Nephron progenitor cell (in vitro differentiated cells): Measurements from ENCODE around the gene IL31RA.

Experiments
- DNase-seq: peaks from one replicate; pipeline ENCODE4 v3.0.0; 2021
- H3K27ac Mint-ChIP-seq: 2 replicates; pipeline ENCODE4 v1.8.0; 2021; ENCODE audit warnings: mild to moderate bottlenecking, moderate library complexity, mixed read lengths
- H3K27me3 Mint-ChIP-seq: 2 replicates; pipeline ENCODE4 v1.8.0; 2021; ENCODE audit warnings: mild to moderate bottlenecking, low read depth, mixed read lengths; ENCODE audit not compliant: poor library complexity
- H3K36me3 Mint-ChIP-seq: 2 replicates; pipeline ENCODE4 v1.8.0; 2021; ENCODE audit warnings: low read depth, mixed read lengths
- H3K4me1 Mint-ChIP-seq: 2 replicates; pipeline ENCODE4 v1.8.0; 2021; ENCODE audit warnings: mixed read lengths
- H3K4me3 Mint-ChIP-seq: 2 replicates; pipeline ENCODE4 v1.8.0; 2021; ENCODE audit warnings: mild to moderate bottlenecking, moderate library complexity, mixed read lengths
- H3K9me3 Mint-ChIP-seq: 2 replicates; pipeline ENCODE4 v1.8.0; 2021; ENCODE audit warnings: mild to moderate bottlenecking, moderate library complexity, mixed read lengths
- CTCF ChIP-seq: fragments of 200-600 bp; sonication (generic); IDR thresholded peaks from 2 replicates; pipeline ENCODE4 v1.5.0; 2021; ENCODE audit warnings: antibody characterized with exemption

The IL31RA gene

DNA sequence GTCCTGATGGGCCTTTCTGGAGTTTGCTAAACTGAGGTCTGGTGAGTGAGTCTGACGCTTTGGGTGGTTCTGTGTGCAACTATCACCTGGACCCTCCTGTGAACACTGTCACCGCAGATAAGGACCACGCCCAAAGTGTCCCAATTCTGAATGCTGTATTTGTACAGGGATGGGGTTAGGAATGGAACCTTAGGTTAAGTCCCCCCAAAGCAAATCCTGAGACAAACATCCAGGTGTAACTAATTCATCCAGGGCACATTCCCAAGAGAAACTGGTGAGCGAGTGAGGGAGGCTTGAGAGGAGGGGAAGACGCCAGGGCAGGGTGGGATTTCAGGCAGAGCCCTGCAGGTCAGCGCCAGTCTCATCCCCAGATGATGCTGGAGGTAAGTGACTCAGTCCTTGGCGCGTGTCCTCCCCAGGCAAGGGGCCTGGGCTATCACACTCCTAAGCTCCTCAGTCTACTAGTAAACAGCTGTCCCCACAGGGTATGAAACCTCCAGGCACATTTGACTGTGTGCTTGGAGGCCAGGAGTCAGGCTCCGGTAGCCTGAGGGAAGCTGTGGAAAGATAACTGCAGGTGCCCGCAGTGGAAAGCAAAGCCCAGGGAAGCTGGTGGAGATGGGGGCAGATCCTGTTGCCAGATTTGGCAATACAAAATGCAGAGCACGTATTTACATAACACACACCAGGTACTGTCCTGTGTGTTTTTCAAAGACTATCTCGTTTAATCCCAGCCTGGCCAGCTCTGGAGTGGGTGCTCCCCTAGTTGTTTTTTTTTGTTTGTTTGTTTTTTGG, 76.9 kb downstream of the IL31RA start:
- H3K27ac Mint-ChIP-seq, result no peak overlapping the region
- no peak for TF ChIP-seq CTCF
- no peak for DNase-seq
- peaks cover 10% of the 10 kb centered on the region for H3K27me3 Mint-ChIP-seq
- H3K4me1 Mint-ChIP-seq, result peaks cover 5% of the 10 kb centered on the region
- no peak overlapping the region for H3K4me3 Mint-ChIP-seq
- H3K9me3 Mint-ChIP-seq, result peaks cover 3% of the 10 kb centered on the region
- no peaks in the 10 kb centered on the region for H3K36me3 Mint-ChIP-seq

DNA sequence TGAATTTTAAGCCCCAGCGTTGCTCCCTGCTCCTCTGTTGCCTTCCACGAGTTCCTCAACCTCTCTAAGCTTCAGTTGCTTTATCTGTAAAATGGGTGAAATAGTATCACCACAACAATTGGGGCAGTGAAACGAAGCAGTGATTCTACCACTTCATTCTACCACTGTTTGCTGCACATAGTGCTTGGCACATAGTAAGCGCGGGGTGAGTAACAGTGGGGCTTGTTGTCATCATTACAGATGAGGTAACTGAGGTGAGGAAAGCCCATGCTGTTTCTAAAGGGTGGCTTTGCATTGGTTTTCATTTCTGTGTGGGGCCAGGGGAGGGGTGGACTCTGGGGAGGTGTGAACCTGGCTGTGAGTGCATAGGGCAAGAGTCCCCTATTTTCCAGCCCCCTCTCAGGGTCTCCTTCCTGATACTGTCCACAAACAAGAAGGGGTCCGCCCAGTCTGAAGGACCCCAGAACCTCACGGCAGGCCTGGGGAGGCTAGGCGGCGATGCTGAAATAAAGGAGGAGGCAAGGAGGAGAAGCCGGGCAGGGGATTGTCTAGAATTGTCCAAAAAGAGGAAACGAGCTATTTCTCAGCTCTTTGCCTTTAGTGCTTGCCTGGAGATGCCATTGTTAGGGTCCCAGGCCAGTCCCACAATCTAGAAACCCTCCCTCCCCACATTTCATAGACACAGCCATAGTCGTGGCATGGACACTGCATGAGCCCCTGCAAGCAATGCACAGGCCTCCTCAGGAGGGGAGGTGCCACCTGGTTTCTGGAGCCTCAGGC, 78.1 kb downstream of the IL31RA start:
- no peak for TF ChIP-seq CTCF
- Mint-ChIP-seq H3K27ac (no peak overlapping the region), H3K4me3 (no peak overlapping the region), H3K4me1 (no peaks in the 10 kb centered on the region), H3K27me3 (peaks cover 8% of the 10 kb centered on the region), H3K9me3 (peaks cover 3% of the 10 kb centered on the region), H3K36me3 (no peaks in the 10 kb centered on the region)
- no peak for DNase-seq

DNA sequence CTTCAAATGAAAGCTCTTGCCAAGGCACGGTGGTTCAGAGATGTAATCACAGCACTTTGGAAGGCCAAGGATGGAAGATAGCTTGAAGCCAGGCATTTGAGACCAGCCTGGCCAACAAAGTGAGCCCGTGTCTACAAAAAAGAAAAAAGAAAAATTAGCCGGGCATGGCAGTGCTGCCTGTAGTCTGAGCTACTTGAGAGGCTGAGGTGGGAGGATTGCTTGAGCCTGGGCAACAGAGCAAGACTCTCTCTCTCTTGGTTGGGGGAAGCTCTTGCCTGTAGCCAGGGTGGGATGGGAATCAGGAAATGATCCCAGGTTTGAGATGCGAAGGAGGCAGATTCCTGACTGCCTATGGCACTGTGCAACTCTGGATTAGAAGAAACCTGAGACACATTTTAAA, 81.5 kb downstream of the IL31RA start:
- no peak for DNase-seq
- Mint-ChIP-seq H3K4me3 (no peak overlapping the region), H3K27me3 (no peaks in the 10 kb centered on the region), H3K27ac (peak overlapping the region; percentile 39), H3K36me3 (no peaks in the 10 kb centered on the region), H3K4me1 (no peaks in the 10 kb centered on the region), H3K9me3 (no peaks in the 10 kb centered on the region)
- TF ChIP-seq CTCF, result no peak

DNA sequence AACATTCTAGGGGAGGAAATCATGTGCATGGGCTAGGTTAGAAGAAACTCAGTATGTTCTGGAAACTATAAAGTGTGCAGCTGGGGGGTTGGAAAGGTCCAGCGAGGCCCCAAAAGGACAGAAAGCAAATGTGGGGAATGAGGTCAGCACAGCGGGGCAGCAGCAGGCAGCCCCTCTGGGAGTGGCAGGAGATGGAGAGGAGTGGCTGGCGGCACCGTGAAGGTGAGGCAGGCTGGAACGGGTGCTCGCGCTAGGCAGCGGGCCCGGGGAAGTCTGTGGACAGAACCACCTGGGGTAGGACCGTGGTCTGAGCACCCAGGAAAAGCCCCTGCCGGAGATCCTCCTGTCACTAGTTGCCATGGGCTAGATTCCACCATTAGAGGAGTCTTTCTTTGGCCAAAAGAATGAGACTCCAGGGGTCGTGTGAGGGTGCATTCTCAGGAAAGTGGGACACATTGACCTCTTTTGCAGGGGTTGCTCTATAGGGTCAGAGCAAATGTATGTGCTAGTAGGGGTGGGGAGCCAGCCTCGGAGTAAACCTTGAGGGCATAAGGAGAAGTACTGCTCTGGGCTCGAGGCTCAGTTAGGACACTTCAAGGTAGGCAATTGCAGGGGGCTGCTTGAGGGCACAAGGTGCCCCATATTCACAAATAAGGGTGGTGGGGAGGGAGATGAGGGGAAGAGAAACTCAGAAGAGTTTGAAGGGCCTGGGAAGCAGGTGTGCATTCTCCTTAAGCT, 82.4 kb downstream of the IL31RA start:
- Mint-ChIP-seq H3K4me3 (no peak overlapping the region), H3K27me3 (no peaks in the 10 kb centered on the region), H3K27ac (peak overlapping the region; percentile 58), H3K9me3 (no peaks in the 10 kb centered on the region), H3K4me1 (no peaks in the 10 kb centered on the region), H3K36me3 (no peaks in the 10 kb centered on the region)
- TF ChIP-seq CTCF, result no peak
- no peak for DNase-seq

- H3K36me3 Mint-ChIP-seq, result no peaks in the 10 kb centered on the region
- no peaks in the 10 kb centered on the region for H3K4me1 Mint-ChIP-seq
- no peak for DNase-seq
- no peak overlapping the region for H3K27ac Mint-ChIP-seq
- no peak for TF ChIP-seq CTCF
- no peaks in the 10 kb centered on the region for H3K27me3 Mint-ChIP-seq
- no peaks in the 10 kb centered on the region for H3K9me3 Mint-ChIP-seq
- no peak overlapping the region for H3K4me3 Mint-ChIP-seq
Measured at GRCh38 chr5:55934115-55934613, 83.0 kb downstream of the IL31RA start.
